HG03460 (cell line): ENCODE measurements around the gene TMEM141.
"Not testable (repeated sequence)": the region's sequence is repeated elsewhere in the genome, so short reads cannot be mapped to it uniquely, and the experiment has no call there.

Experiments used
- ATAC-seq: cut with Tn5 transposase; IDR thresholded peaks from one replicate; pipeline ENCODE4 v1.9.1; 2021; ENCODE audit not compliant: unreplicated experiment

The TMEM141 gene

DNA sequence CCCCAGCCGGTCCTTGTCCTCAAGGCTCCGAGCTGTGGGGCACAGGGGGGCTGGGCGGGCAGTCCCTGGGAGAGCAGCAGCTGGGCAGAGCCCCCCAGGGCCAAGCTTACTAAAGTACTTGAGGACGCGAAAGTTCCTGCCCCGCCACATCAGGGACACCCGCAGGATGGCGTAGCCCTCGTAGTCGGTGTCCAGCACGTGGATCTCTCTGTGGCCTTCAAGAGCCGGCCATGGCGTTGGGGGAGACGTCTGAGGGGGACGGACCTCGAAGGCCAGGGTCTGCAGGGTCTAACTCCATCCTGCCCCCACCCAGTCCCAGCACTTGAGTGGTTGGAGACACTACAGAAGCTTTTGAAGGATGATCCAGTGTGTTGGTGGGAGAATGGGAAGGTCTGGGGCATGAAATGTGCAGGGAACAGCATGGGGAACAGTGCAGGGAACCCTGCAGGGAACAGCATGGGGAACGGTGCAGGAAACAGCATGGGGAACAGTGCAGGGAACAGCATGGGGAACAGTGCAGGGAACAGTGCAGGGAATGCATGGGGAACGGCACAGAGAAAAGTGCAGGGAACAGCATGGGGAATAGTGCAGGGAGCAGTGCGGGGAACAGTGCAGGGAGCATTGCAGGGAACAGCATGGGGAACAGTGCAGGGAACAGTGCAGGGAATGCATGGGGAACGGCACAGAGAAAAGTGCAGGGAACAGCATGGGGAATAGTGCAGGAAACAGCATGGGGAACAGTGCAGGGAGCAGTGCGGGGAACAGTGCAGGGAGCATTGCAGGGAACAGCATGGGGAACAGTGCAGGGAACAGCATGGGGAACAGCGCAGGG, 35.6 kb upstream of the TMEM141 start:
- not testable (repeated sequence) for ATAC-seq

DNA sequence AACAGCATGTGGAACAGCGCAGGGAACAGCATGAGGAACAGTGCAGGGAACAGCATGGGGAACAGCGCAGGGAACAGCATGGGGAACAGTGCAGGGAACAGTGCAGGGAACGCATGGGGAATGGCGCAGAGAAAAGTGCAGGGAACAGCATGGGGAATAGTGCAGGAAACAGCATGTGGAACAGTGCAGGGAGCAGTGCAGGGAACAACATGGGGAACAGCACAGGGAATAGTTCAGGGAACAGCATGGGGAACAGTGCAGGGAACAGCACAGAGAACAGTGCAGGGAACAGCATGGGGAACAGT, 35.1 kb upstream of the TMEM141 start:
- no peak for ATAC-seq

DNA sequence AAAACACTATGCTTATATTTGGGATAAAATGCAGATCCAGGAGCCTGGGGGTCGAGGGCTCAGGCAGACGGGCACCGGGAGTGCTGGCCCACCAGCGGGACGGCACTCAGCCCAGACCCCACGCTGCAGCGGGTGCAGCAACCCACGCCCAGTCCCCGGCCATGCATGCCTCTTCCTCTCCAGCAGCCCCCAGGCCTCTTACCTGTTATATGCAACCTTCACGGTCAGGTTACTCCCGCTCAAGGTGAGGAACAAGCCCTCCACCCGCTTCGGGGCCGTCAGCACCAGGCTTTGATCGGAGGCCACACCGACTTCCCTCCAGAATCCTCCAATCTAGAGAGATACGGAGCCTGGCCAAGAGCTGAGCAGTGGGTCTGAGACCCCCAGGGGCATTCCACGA, 34.3 kb upstream of the TMEM141 start:
- no peak for ATAC-seq

DNA sequence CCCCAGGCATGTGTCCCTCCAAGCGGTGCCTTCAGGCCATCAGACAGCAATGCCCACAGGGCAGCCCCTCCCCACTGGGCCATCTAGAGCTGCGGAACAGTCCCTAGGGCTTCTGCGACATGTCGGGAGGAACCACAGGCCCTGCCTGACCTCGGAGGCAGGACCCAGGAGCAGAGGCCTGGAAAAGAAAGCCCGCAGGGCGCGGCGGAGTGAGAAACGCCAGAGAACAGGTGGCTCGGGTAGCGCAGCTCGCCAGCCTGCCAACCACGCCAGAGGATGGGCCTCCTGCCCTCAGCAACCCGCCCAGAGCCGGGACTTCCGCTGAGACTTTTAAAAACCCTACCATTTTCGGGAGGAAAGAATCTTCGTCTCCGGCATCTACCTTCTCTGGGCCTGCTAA, 33.8 kb upstream of the TMEM141 start:
- ATAC-seq: no peak

DNA sequence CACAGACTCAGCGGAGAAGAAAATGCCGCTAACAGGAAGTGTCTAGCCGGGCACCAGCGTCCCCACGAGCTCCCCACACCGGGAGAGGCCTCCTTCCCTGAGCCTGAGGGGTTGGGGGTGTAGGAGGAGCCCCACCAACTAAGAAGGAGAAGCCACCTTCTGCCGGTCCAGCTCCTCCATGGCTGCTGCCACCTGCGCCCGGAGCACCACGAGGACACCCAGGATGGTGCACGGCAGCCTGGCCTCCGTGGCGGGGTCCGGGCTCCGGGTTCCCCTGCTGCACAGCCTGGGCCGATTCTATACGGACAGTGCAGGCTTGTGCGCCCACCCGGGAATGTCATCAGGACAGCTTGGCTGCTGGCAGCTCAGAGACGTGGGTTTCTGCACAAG, 33.4 kb upstream of the TMEM141 start:
- ATAC-seq: no peak

GRCh38 chr9:136759001-136759400, 32.1 kb upstream of the TMEM141 start:
- no peak for ATAC-seq

DNA sequence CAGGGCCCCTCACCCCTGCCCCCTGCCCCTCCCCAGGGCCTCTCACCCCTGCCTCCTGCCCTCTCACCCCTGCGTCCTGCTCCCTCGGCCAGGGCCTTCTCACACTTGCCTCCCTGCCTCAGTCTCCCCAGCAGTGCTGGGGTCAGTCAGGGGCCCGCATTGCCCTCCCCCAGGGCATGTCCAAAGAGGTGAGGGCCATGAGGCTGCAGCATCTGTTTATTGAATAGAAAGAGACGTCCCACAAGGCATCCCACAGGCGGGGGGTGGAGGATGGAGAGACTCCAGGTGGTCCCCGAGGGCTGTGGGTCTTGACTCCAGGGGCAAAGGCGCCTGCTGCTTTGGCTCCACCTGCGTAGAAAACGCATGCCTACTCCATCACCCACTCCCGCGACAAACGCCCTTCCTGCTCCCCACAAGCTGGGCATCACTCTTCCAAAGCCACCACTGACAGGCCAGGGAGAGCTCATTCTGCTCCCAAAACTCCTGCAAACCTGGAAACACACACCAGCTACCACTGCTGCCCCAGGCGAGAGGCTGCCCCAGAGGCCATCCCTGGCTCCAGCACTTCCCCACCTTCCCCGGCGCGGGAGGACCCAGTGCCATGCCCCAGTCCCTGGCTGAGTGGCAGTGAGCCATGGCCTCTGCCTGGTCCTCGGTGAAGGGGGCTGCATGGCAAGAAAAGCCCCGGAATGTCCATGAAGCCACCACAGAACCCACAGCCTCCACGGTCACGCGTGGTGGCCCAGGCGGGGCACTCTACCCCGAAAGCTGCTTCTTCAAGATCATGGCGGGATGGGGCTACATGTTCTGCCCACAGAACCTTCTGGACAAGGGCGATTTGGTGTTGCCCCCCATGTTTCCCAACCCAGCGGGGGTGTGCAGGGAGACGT, 31.5 kb upstream of the TMEM141 start:
- no peak for ATAC-seq

DNA sequence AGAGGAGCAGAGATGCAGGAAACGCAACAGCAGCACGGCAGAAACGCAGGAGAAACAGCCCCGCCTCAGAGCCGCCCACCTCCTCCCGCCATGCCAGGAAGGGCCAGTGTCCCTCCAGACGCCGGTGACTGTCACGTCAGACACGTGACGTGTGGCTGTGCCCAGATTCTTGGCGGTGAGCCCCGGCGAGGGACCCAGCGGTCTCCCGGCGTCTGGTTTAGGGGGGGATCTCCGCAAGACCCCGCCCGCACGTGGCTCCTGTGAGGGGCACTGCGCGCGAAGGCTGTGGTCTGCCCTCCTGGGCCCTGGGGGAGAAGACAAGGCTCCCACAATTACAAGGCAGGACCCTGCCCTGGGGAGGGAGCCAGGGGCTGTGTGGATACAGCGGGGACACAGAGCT, 30.7 kb upstream of the TMEM141 start:
- no peak for ATAC-seq

DNA sequence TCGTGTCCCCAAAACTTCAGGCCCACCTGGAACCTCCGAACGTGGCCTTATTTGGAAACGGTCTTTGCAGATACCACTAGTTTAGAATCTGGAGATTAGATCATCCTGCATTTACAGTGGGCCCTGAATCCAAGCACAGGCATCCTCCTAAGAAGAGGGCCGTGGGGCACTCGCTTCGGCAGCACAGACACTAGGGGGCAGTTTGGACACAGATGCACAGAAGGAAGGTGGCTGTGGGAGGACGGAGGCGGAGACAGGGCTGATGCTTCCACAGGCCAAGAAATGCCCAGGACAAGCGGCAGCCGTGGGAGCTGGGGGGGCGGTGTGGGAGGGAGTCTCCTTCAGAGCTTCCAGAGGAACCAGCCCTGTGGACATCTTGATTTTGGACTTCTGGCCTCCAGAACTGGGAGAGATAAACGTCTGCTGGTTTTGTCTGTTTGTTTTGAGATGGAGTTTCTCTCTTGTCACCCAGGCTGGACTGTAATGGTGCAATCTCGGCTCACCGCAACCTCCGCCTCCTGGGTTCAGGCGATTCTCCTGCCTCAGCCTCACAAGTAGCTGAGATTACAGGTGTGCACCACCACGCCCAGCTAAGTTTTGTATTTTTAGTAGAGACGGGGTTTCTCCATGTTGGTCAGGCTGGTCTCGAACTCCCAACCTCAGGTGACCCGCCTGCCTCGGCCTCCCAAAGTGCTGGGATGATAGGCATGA, 30.2 kb upstream of the TMEM141 start:
- not testable (repeated sequence) for ATAC-seq

- ATAC-seq: no peak
Observed at GRCh38 chr9:136761545-136761981, 29.6 kb upstream of the TMEM141 start.

- ATAC-seq: no peak
Observed at GRCh38 chr9:136762221-136762691, 28.9 kb upstream of the TMEM141 start.

DNA sequence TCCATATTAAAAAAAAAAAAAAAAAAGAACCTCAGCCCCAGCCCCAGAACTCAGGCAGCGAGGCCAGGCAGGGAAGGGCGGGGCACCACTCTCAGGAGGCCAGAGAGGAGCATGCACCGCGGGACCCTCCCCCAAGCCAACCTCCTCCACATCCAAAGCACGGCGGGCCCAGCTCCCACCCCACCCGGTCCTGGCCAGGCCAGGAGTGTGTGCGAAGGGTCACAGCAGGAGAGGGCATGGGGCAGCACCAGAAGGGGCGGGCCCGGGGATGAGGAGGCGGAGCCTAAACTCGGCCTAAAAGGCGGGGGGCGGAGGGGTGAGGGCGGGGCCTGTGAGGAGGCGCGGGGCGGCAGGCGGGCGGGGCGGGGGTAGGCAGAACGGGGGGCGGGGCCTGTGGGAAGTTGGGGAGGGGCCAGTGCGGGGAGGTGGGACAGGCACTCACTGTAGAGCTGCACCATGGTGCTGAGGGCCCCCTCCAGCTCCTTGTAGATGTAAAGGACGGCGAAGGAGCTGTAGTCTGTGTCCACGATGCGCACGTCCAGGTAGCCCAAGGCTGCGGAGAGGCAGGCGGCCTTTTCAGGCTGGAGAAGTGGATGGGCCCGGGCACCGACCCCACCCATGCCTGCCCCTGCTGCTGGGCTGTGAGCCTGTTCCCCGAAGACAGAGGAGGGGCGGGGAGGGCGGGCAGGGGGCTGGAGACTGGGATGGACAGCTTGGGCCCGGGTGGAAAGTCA, 28.1 kb upstream of the TMEM141 start:
- no peak for ATAC-seq

DNA sequence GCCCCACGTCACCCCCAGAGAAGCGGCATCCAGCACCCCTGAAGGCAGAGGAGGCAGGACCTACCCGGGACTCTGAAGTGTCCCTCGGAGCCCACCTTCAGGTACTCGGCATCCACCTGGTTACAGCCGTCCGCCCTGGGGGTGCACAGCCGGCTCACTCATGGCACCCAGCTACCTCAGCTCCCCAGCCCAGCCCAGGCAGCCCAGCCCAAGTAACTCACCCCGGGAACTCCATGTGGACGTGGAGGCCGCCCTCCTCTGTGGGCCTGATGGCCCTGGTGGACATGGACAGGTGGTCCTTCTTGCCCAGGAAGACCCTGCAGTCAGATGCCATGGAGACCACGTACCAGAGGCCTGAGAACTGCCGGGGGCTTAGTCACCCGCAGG, 27.5 kb upstream of the TMEM141 start:
- ATAC-seq: no peak

- no peak for ATAC-seq
Observed at GRCh38 chr9:136764301-136764891, 26.7 kb upstream of the TMEM141 start, which contains the start of gene LCN15. LCN15 (minus strand) TSS chr9:136764518; CDS start chr9:136764488, 30 bp downstream.

- no peak for ATAC-seq
Observed at GRCh38 chr9:136765041-136765440, 26.1 kb upstream of the TMEM141 start.

GRCh38 chr9:136765745-136766409, 25.3 kb upstream of the TMEM141 start:
- ATAC-seq: peak; percentile 56

DNA sequence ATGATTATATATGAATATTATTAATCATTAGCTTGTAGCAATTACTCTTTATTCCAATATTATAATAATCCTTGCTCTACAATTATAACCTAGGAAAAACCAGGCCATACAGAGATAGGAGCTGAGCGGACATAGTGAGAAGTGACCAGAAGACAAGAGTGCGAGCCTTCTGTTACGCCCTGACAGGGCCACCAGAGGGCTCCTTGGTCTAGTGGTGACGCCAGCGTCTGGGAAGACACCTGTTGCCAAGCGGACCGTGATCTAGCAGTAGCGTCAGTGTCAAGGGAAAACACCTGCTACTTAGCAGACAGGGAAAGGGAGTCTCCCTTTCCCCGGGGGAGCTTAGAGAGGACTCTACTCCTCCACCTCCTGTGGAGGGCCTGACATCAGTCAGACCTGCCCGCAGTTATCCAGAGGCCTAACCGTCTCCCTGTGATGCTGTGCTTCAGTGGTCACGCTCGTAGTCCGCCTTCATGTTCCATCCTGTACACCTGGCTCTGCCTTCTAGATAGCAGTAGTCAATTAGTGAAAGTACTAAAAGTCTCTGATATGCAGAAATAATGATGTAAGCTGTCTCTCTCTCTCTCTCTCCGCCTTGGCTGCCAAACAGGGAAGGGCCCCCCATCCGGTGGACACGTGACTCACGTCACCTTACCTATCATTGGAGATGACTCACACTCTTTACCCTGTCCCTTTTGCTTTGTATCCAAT, 24.6 kb upstream of the TMEM141 start:
- not testable (repeated sequence) for ATAC-seq

DNA sequence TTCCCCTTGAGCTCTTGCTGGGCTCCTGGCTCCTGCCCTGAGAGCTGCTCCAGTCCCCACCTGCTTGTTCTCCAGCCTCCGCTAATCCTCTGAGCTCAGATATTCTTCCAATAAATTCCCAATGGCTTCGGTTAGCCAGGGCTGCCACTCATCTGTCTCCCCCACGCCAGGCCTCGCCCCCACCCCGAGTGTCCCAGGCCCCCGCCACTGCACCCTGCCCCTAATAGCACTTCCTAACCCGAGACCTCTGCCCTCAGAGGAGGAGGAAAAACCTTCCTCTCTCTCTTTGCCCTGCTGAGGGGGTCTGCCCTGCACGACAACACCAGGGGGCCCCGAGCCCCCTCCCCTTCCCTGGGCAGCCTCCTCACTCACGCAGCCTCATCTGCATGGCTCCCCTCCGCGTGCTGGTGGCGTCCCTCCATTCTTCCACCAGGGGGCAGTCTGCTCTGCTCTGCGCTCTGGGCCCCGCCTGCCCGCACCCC, 21.4 kb upstream of the TMEM141 start:
- ATAC-seq: no peak

GRCh38 chr9:136771907-136772415, 19.2 kb upstream of the TMEM141 start:
- no peak for ATAC-seq
